ENCODE measurements around the gene HUWE1.
A peak's percentile ranks its signal among the peaks of the same experiment; 100 is the strongest.
"Not testable (repeated sequence)": the region's sequence is repeated elsewhere in the genome, so short reads cannot be mapped to it uniquely, and the experiment has no call there.

Gene HUWE1, protein sequence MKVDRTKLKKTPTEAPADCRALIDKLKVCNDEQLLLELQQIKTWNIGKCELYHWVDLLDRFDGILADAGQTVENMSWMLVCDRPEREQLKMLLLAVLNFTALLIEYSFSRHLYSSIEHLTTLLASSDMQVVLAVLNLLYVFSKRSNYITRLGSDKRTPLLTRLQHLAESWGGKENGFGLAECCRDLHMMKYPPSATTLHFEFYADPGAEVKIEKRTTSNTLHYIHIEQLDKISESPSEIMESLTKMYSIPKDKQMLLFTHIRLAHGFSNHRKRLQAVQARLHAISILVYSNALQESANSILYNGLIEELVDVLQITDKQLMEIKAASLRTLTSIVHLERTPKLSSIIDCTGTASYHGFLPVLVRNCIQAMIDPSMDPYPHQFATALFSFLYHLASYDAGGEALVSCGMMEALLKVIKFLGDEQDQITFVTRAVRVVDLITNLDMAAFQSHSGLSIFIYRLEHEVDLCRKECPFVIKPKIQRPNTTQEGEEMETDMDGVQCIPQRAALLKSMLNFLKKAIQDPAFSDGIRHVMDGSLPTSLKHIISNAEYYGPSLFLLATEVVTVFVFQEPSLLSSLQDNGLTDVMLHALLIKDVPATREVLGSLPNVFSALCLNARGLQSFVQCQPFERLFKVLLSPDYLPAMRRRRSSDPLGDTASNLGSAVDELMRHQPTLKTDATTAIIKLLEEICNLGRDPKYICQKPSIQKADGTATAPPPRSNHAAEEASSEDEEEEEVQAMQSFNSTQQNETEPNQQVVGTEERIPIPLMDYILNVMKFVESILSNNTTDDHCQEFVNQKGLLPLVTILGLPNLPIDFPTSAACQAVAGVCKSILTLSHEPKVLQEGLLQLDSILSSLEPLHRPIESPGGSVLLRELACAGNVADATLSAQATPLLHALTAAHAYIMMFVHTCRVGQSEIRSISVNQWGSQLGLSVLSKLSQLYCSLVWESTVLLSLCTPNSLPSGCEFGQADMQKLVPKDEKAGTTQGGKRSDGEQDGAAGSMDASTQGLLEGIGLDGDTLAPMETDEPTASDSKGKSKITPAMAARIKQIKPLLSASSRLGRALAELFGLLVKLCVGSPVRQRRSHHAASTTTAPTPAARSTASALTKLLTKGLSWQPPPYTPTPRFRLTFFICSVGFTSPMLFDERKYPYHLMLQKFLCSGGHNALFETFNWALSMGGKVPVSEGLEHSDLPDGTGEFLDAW (N-terminal part only)

DNA sequence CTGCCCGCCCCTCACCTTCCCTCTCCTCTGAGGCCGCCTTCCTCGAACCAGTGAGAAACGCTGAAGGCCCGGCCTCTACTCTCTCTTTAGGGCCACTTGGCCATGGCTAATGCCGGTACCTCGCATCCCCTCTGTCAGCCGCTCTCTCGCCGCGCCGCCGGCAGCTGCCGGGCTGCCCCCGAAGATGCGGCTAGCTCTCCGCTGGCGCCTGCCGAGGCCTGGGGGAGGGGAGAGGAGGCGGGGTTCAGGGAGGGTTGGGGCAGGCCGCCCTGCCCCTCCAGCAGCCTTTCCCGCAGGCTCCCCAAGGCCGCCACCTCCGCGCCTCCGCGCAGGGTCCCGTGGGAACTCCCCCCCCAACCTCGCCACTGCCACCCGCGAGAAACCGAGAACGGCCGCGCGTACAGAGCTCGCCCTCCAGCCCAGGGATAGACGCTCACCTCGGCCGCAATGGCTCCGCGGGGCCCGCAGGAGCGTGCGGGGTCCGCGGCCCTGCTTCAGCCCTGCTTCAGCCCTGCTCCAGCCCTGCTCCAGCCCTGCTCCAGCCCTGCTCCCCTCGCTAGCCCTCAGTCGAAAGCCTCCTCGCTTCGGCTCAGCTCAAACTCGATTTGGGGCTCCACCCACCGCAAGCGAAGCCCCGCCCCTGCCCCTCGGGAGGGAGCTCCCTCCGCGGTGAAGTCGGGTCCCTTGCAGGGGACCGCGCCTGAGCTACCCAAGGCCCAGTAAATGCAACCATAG is at the start of gene HUWE1:
Gene HUWE1, minus strand, starts transcription at position 569 of the 735 bp plus-strand sequence. CDS start 32,612 bp downstream, outside the sequence.
- TF ChIP-seq, protein P1, sequence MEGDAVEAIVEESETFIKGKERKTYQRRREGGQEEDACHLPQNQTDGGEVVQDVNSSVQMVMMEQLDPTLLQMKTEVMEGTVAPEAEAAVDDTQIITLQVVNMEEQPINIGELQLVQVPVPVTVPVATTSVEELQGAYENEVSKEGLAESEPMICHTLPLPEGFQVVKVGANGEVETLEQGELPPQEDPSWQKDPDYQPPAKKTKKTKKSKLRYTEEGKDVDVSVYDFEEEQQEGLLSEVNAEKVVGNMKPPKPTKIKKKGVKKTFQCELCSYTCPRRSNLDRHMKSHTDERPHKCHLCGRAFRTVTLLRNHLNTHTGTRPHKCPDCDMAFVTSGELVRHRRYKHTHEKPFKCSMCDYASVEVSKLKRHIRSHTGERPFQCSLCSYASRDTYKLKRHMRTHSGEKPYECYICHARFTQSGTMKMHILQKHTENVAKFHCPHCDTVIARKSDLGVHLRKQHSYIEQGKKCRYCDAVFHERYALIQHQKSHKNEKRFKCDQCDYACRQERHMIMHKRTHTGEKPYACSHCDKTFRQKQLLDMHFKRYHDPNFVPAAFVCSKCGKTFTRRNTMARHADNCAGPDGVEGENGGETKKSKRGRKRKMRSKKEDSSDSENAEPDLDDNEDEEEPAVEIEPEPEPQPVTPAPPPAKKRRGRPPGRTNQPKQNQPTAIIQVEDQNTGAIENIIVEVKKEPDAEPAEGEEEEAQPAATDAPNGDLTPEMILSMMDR (IDR thresholded peaks at IDR 0.05; ENCODE audit: low read length, missing control alignments): no peak
- peak within 1 kb of the TSS; percentile 77 for H3K4me3 ChIP-seq (replicated peaks; ENCODE audit: low read depth, low read length)
- peak; percentile 68 for DNase-seq (ENCODE audit: low read depth)

DNA sequence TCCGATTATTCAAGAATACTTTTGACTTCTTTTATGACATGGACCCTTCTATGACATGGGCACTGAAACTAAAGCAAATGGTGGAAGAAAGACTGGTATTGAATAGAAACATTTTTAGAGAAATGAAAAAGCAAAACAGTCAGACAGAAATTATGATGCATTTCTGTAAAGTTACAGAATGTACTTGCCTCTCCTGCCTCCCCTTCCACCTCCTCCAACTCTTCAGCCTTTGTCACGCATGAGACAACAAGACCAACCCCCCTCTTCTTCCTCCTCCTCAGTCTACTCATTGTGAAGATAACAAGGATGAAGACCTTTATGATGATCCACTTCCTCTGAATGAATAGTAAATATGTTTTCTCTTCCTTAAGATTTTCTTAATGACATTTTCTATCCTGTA is 46.3 kb upstream of the HUWE1 start:
- no peak overlapping the region for H3K4me3 ChIP-seq (replicated peaks; ENCODE audit: low read depth, low read length)
- DNase-seq (ENCODE audit: low read depth): no peak
- TF ChIP-seq, protein P1 (IDR thresholded peaks at IDR 0.05; ENCODE audit: low read length, missing control alignments): no peak

DNA sequence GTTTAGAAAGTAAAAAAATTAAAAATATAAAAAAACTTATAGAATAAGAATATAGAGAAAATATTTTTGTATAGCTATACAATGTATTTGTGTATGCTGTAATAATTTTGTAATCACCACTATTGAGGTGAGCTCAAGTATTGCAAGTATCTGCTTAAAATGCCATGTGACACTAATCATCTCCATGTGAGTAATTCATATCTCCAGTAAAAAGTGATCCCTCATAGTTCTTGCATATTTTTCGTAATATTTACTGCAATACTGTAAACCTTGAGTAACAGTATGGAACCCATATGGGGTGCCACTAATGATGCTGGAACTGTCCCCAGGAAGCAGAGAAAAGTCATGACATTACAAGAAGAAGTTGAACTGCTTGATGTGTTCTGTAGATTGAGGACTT is 43.2 kb upstream of the HUWE1 start:
- H3K4me3 ChIP-seq (replicated peaks; ENCODE audit: low read depth, low read length): no peak overlapping the region
- no peak for DNase-seq (ENCODE audit: low read depth)
- TF ChIP-seq, protein P1 (IDR thresholded peaks at IDR 0.05; ENCODE audit: low read length, missing control alignments): no peak

DNA sequence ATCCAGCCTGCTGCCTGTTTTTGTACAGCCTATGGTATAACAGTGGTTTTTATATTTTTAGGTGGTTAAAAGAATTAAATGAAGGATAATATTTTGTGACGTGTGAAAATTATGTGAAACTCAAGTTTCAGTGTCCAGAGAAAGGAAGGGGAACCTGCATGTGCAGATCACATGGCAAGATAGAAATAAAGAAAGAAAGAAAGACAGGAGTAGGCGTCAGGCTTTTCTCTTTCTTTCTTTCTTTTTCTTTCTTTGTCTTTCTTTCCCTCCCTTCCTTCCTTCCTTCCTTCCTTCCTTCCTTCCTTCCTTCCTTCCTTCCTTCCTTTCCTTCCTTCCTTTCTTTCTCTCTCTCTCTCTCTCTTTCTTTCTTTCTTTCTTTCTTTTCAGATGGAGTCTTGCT is 42.0 kb upstream of the HUWE1 start:
- TF ChIP-seq, protein P1 (IDR thresholded peaks at IDR 0.05; ENCODE audit: low read length, missing control alignments): no peak
- H3K4me3 ChIP-seq (replicated peaks; ENCODE audit: low read depth, low read length): no peak overlapping the region
- no peak for DNase-seq (ENCODE audit: low read depth)

DNA sequence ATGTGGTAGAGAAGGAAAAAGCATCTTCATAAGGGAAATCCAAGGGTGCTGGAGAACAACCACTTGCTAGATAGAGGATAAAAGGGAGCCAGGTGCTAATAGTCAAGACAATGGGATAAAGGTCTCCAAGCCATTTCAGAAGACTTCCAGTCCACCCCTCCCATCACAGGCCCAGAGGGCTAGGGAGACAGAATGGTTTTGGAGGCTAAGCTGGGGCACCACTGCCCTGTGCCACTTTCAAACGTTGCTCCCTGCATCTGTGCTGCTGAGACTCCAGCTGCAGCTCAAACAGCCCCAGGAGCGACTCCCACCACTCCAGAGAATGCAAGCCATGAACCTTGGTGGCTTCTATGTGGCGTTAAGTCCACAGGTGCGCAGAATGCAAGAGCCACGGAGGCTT is 38.4 kb upstream of the HUWE1 start:
- TF ChIP-seq, protein P1 (IDR thresholded peaks at IDR 0.05; ENCODE audit: low read length, missing control alignments): no peak
- no peak for DNase-seq (ENCODE audit: low read depth)
- H3K4me3 ChIP-seq (replicated peaks; ENCODE audit: low read depth, low read length): no peak overlapping the region

DNA sequence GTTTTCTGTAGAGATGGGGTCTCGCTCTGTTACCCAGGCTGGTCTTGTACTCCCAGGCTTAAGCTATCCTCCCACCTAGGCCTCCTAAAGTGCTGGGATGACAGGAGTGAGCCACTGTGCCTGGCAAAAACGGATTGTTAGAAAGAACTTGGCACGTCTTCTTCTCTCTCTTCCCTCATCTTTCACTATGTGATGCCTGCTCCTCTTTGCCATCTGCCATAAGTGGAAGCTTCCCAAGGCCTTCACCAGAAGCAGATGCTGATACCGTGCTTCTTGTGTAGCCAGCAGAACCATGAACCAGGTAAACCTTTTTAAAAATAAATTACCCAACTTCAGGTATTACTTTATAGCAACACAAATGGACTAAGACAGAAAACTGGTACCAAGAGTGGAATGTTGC is 36.9 kb upstream of the HUWE1 start:
- DNase-seq (ENCODE audit: low read depth): no peak
- H3K4me3 ChIP-seq (replicated peaks; ENCODE audit: low read depth, low read length): no peak overlapping the region
- TF ChIP-seq, protein P1 (IDR thresholded peaks at IDR 0.05; ENCODE audit: low read length, missing control alignments): no peak

DNA sequence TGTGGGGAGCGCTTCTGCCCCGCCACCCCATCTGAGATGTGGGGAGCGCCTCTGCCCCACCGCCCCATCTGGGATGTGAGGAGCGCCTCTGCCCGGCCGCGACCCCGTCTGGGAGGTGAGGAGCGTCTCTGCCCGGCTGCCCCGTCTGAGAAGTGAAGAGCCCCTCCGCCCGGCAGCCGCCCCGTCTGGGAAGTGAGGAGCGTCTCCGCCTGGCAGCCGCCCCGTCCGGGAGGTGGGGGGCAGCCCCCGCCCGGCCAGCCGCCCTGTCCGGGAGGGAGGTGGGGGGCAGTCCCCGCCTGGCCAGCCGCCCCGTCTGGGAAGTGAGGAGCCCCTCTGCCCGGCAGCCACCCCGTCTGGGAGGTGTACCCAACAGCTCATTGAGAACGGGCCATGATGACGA is 35.1 kb upstream of the HUWE1 start:
- DNase-seq (ENCODE audit: low read depth); H3K4me3 ChIP-seq (replicated peaks; ENCODE audit: low read depth, low read length): not testable (repeated sequence)

DNA sequence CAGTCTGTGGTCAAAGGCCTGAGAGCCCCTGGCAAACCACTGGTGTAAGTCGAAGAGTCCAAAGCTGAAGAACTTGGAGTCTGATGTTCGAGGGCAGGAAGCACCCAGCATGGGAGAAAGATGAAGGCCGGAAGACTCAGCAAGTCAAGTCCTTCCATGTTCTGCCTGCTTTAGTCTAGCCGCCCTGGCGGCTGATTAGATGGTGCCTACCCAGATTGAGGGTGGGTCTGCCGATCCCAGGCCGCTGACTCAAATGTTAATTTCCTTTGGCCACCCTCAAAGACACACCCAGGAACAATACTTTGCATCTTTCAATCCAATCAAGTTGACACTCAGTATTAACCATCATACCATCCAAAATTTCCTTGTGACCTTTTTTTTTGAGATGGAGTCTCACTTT is 33.1 kb upstream of the HUWE1 start:
- not testable (repeated sequence) for H3K4me3 ChIP-seq (replicated peaks; ENCODE audit: low read depth, low read length); DNase-seq (ENCODE audit: low read depth)

Measured in fibroblast of pulmonary artery (primary cell).